Measurements from ENCODE around the gene SH3GL3.

Gene SH3GL3

GRCh38 chr15:83458381-83458780 lies 11.2 kb downstream of the SH3GL3 start:
- no peak for TF ChIP-seq CTCF (IDR thresholded peaks at IDR 0.05; ENCODE audit: borderline replicate concordance, insufficient read depth, low read depth, low read length)
- H3K4me3 ChIP-seq (ENCODE audit: low read depth, low read length) = no peak overlapping the region

- no peak for TF ChIP-seq CTCF (IDR thresholded peaks at IDR 0.05; ENCODE audit: borderline replicate concordance, insufficient read depth, low read depth, low read length)
- H3K4me3 ChIP-seq (ENCODE audit: low read depth, low read length) = no peak overlapping the region
Measured at GRCh38 chr15:83462026-83462425, 14.9 kb downstream of the SH3GL3 start.

- no peak overlapping the region for H3K4me3 ChIP-seq (ENCODE audit: low read depth, low read length)
- no peak for TF ChIP-seq CTCF (IDR thresholded peaks at IDR 0.05; ENCODE audit: borderline replicate concordance, insufficient read depth, low read depth, low read length)
Measured at GRCh38 chr15:83462953-83463433, 15.9 kb downstream of the SH3GL3 start.

- no peak overlapping the region for H3K4me3 ChIP-seq (ENCODE audit: low read depth, low read length)
- no peak for TF ChIP-seq CTCF (IDR thresholded peaks at IDR 0.05; ENCODE audit: borderline replicate concordance, insufficient read depth, low read depth, low read length)
Measured at GRCh38 chr15:83470887-83471286, 23.7 kb downstream of the SH3GL3 start.

DNA sequence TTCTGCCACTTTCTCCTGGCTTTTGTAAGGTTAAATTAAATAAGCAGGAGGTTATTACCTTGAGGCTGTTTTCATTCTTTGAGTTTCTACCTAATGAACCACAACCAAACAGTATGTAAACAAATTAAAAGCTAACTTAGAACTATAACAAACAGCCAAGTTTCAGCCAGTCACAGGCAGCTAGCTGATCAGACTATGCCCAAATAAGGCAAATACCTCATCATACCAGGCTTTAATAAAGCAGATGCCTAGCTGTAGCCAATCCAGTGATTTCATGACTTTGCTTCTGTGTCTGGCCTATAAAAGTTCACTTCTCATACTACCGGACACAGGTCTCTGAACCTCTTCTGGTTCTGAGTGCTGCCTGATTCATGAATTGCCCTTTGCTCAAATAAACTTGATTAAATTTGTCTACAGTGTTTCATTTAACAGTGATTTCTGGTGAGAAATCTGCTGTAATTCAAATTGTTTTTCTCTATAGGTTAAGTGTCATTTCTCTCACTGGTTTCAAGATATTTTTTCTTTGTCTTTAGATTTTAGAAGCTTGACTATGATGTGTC lies 24.2 kb downstream of the SH3GL3 start:
- no peak for TF ChIP-seq CTCF (IDR thresholded peaks at IDR 0.05; ENCODE audit: borderline replicate concordance, insufficient read depth, low read depth, low read length)
- no peak overlapping the region for H3K4me3 ChIP-seq (ENCODE audit: low read depth, low read length)

DNA sequence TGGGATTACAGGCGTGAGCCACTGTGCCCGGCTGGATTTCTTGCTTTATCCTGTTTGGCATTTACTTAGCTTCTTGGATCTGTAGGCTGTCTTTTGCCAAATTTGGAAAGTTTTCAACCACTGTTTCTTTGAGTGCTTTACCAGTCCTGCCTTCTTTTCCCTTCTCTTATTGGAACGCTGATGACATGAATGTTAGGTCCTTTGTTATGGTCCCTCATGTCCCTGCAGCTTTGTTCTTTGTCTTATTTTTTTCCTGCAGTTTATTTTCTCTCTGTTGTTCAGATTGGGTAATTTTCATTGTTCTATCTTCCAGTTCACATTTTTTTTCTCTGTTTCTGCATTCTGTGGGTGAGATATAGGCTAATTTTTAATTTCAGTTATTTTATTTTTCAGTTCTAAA lies 25.0 kb downstream of the SH3GL3 start:
- TF ChIP-seq CTCF (IDR thresholded peaks at IDR 0.05; ENCODE audit: borderline replicate concordance, insufficient read depth, low read depth, low read length) = no peak
- no peak overlapping the region for H3K4me3 ChIP-seq (ENCODE audit: low read depth, low read length)

- H3K4me3 ChIP-seq (ENCODE audit: low read depth, low read length) = no peak overlapping the region
- no peak for TF ChIP-seq CTCF (IDR thresholded peaks at IDR 0.05; ENCODE audit: borderline replicate concordance, insufficient read depth, low read depth, low read length)
Measured at GRCh38 chr15:83472797-83473196, 25.7 kb downstream of the SH3GL3 start.

Data from GM12875 (cell line).